Adrenal gland (tissue), 12 donors: ENCODE measurements around the gene TSPAN16. TPM values are rescaled to one million over a fixed set of nuclear protein-coding genes. Genes with fewer than 3 reads are reported as not detected.

ENCODE experiments used
- DNase-seq, 7 donors: peaks; one replicate each; pipeline ENCODE4 v3.0.0-alpha.2; 2019 to 2020
- H3K27ac ChIP-seq, 5 donors: fragments of 200-600 bp; sonication (generic) in 4 of 5; 1 replicate in 3 of 5; 2 replicates in 2 of 5; pipeline versions ENCODE4 v1.5.1 to v1.8.0; 2016 to 2020; ENCODE audit warnings: mild to moderate bottlenecking in 1 of 5
- H3K27me3 ChIP-seq: fragments of 200-600 bp; 2 replicates; pipeline ENCODE4 v1.8.0; 2021
- H3K36me3 ChIP-seq, 2 donors: fragments of 200-600 bp; replicated peaks in 1 of 2; 1 replicate in 1 of 2; 2 replicates in 1 of 2; pipeline versions ENCODE4 v1.5.1 to v1.8.0; 2018 to 2022
- H3K4me1 ChIP-seq, 2 donors: fragments of 200-600 bp; replicated peaks in 1 of 2; 1 replicate in 1 of 2; 2 replicates in 1 of 2; pipeline versions ENCODE4 v1.5.1 to v1.8.0; 2018 to 2021
- H3K4me3 ChIP-seq, 4 donors: fragments of 200-600 bp; sonication (generic) in 3 of 4; one replicate each; pipeline ENCODE4 v1.5.1; 2016 to 2018
- H3K9me3 ChIP-seq, 3 donors: fragments of 200-600 bp; sonication (generic) in 1 of 3; replicated peaks in 1 of 3; 1 replicate in 2 of 3; 2 replicates in 1 of 3; pipeline versions ENCODE4 v1.5.1 to v1.8.0; 2016 to 2021
- CTCF ChIP-seq, 6 experiments: fragments of 450-650 bp in 4 of 6; fragments of 200-600 bp in 2 of 6; sonication (generic) in 1 of 6; IDR thresholded peaks; 1 replicate in 5 of 6; 2 replicates in 1 of 6; pipeline versions ENCODE4 v1.5.1 to v1.8.0; 2016 to 2021; ENCODE audit warnings: antibody characterized with exemption in 6 of 6, mild to moderate bottlenecking in 2 of 6, moderate library complexity in 1 of 6
- POLR2A ChIP-seq, 2 donors: fragments of 450-650 bp; IDR thresholded peaks; one replicate each; pipeline ENCODE4 v1.6.1; 2017; ENCODE audit warnings: antibody characterized with exemption in 2 of 2, mild to moderate bottlenecking in 2 of 2, moderate library complexity in 1 of 2
- WGBS, 4 donors: extraction: QIAGEN DNeasy Blood & Tissue Kit in 2 of 4; methylation state at CpG; one replicate each; pipeline versions ENCODE4 v1.1.5 to v1.1.7; 2013 to 2017; 5-methylcytosine and 5-hydroxymethylcytosine counted together
- intact Hi-C, 2 donors: fragments of 100-400 bp; cut with DNase I; formaldehyde crosslinking; loops; one replicate each; pipeline versions ENCODE4 v1.14.1 to v1.15.0; 2022 to 2023
- polyA plus RNA-seq, 3 donors: library from polyadenylated mRNA; stranded (reverse); fragments of 200-250 nt in 2 of 3; fragments of 350-450 nt in 1 of 3; fragmentation: Illumina TruSeq in 1 of 3; extraction: RNeasy Lipid Tissue Mini Kit (QIAGEN cat#74804) in 1 of 3; gene quantifications; one replicate each; pipeline ENCODE4 v1.2.3, GENCODE V29; 2013 to 2014
- total RNA-seq, 9 donors: library from RNA; depleted of rRNA in 4 of 9; stranded (reverse); fragments of >200 nt in 4 of 9; fragments of 120-200 nt in 1 of 9; fragmentation: NEBNext Ultra II Directional in 1 of 9; extraction: Animal tissue kit (Norgen Biotek cat#: 25700) in 1 of 9; gene quantifications; one replicate each; pipeline versions ENCODE4 v1.1.0 to v1.2.4, GENCODE V29; 2013 to 2023
- donor health status: healthy with polysubstance abuse.
- donor health status: Bipolar disorder and iron deficiency.
- donor health status: DM: yes; HTN: yes; CAD: no.
- donor health status: DM: no; HTN: no; CAD: no.
- donor health status: DM: no; HTN: no; CAD: no.
- donor health status: DM: yes; HTN: yes; CAD: no.

The TSPAN16 gene
- total and polyA plus RNA-seq, 12 donors, result not detected

- H3K9me3 ChIP-seq, result no peaks in the 10 kb centered on the region
- H3K4me1 ChIP-seq, result peaks cover 0 to 9% of the 10 kb centered on the region in 2 donors
- TF ChIP-seq POLR2A (IDR thresholded peaks at IDR 0.05), result no peak
- TF ChIP-seq CTCF (IDR thresholded peaks at IDR 0.05), result no peak
- WGBS, 4 donors, result 48 to 57% (median 51%) methylated on average over 7 of the region's 7 CpGs
- intact Hi-C loops, result loop anchor here in 1 of 2 donors (10.0 kb wide), 1 partner anchor 149 kb away; no protein-coding TSS in a partner anchor
- H3K27me3 ChIP-seq, result no peaks in the 10 kb centered on the region
- no peaks in the 10 kb centered on the region for H3K36me3 ChIP-seq
- no peak for DNase-seq
- no peak overlapping the region for H3K4me3 ChIP-seq
- peak overlapping the region in 1 of 5 donors; percentile 15 for H3K27ac ChIP-seq
Observed at GRCh38 chr19:11296264-11296663, 304 bp downstream of the TSPAN16 start.

- no peaks in the 10 kb centered on the region for H3K9me3 ChIP-seq
- H3K36me3 ChIP-seq, result no peaks in the 10 kb centered on the region
- no peaks in the 10 kb centered on the region for H3K4me1 ChIP-seq
- no peak overlapping the region for H3K27ac ChIP-seq
- TF ChIP-seq CTCF (IDR thresholded peaks at IDR 0.05) (no peak), POLR2A (IDR thresholded peaks at IDR 0.05) (no peak)
- no peak for DNase-seq
- WGBS, 4 donors, result 63 to 75% (median 66%) methylated on average over 8 of the region's 8 CpGs
- intact Hi-C loops, result loop anchor here in 1 of 2 donors (10.0 kb wide), 1 partner anchor 145 kb away; no protein-coding TSS in a partner anchor
- no peak overlapping the region for H3K4me3 ChIP-seq
- H3K27me3 ChIP-seq, result no peaks in the 10 kb centered on the region
Observed at GRCh38 chr19:11299946-11300810, 4.2 kb downstream of the TSPAN16 start.

- no peak overlapping the region for H3K4me3 ChIP-seq
- H3K27ac ChIP-seq, result no peak overlapping the region
- no peaks in the 10 kb centered on the region for H3K9me3 ChIP-seq
- no peak for TF ChIP-seq CTCF (IDR thresholded peaks at IDR 0.05)
- no peak for TF ChIP-seq POLR2A (IDR thresholded peaks at IDR 0.05)
- intact Hi-C loops, result no loop called here
- H3K4me1 ChIP-seq, result no peaks in the 10 kb centered on the region
- 80 to 85% (median 81%) methylated on average over 11 of the region's 11 CpGs for WGBS, 4 donors
- H3K27me3 ChIP-seq, result no peaks in the 10 kb centered on the region
- DNase-seq, result no peak
- no peaks in the 10 kb centered on the region for H3K36me3 ChIP-seq
Observed at GRCh38 chr19:11300811-11301120, 4.8 kb downstream of the TSPAN16 start.

DNA sequence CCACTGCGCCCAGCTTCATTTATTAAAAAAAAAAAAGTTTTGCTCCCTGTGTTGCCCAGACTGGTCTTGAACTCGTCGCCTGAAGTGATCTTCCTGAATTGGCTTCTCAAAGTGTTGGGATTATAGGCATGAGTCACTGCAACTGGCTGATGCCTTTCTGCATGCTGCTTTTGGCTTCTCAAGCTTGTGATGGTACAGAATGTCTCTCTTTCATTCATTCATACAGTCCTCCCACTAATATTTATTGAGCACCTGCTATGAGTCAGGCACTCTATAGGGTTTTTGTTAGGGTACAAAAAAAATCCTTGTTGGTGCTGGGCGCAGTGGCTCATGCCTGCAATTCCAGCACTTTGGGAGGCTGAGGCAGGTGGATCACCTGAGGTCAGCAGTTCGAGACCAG is 9.0 kb downstream of the TSPAN16 start:
- Histone ChIP-seq H3K27ac (no peak overlapping the region), H3K27me3 (no peaks in the 10 kb centered on the region), H3K9me3 (no peaks in the 10 kb centered on the region), H3K4me3 (no peak overlapping the region), H3K4me1 (no peaks in the 10 kb centered on the region), H3K36me3 (no peaks in the 10 kb centered on the region)
- intact Hi-C loops, result no loop called here
- TF ChIP-seq CTCF (IDR thresholded peaks at IDR 0.05) (no peak), POLR2A (IDR thresholded peaks at IDR 0.05) (no peak)
- 83 to 87% (median 86%) methylated on average over 5 of the region's 5 CpGs for WGBS, 4 donors
- DNase-seq, result no peak
